GF-D8 (cell line): Measurements from ENCODE around the gene C1orf198.

Experiments used
- DNase-seq: peaks from one replicate; lab custom pipeline; 2025; lab: John Stamatoyannopoulos, UW

Gene C1orf198

GRCh38 chr1:230867903-230868735 lies at the start of gene C1orf198:
TSS of gene C1orf198 (minus strand) at chr1:230868521. CDS start at chr1:230868512, 9 bp downstream.
- no peak for DNase-seq

- DNase-seq: no peak
These were observed 49.2 kb upstream of the C1orf198 start for GRCh38 chr1:230917284-230918135.

DNA sequence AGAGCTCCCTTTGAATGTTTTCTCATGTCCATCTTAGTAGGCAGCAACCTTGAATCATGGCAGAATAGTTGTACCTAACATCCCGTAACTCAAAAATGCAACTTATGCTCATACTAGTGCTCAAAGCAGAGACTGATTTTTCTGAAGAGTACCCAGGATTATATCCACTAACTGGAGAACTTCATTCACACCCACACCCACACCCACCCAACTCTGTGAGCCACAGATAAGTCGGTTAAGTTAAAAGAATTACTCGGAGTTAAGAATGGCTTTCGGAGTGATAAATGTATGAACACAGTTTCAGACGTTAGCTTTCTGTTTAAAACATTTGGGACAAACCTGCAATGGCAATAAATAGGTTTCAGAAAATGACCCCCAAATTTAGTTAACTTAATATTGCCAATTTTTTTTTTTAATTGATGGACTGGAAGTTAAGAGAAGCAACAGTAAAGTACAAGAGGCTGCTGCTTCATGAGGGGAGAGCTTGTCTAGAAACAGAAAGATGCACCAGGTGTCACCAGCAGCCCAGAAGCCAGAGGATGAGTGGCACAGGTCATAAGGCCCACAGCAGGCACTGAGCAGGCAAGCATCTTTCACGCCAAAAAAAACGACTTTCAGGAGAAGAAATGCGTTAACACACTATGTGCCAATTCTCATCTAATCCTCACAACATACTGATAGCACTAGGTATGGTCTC lies 48.4 kb upstream of the C1orf198 start:
- DNase-seq: no peak

DNA sequence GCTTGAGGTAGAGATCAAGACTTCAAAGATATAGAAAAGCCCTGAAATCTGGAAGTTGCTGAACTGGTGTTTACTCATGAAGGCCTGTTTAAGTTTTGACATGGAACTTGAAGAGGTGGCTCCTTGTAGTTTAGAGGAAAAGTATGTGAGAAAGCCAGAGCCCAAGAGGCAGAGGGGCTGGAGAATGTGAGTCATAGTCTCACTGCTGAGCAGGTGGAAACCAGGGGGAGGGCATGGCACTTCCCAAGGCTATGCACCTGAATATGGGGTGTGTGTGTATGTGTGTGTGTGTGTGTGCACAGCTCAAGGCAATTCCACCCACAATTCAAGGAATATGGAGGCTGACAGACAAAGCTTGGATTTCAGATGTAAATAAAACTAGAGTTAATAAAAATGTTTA lies 46.8 kb upstream of the C1orf198 start:
- DNase-seq: no peak

DNA sequence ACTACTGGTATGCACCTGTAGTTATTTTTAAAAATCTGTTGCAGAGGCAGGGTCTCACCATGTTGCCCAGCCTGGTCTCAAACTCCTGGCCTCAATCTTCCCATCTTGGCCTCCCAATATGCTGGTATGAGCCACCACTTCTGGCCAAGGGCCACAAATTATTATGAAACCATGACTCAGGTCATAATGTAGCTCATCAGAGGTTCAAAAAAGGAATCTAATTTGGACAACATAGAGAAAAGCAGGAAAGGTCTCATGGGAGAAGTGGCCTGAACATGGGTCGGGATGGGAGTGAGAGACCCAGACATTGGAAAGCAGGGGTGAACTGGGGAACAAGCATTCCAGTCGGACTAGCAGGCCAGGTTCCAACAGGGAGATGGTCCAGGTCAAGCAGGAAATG lies 45.2 kb upstream of the C1orf198 start:
- DNase-seq: no peak

- DNase-seq: no peak
These were observed 42.4 kb upstream of the C1orf198 start for GRCh38 chr1:230910755-230911117.

GRCh38 chr1:230909974-230910754 lies 41.8 kb upstream of the C1orf198 start:
- no peak for DNase-seq

DNA sequence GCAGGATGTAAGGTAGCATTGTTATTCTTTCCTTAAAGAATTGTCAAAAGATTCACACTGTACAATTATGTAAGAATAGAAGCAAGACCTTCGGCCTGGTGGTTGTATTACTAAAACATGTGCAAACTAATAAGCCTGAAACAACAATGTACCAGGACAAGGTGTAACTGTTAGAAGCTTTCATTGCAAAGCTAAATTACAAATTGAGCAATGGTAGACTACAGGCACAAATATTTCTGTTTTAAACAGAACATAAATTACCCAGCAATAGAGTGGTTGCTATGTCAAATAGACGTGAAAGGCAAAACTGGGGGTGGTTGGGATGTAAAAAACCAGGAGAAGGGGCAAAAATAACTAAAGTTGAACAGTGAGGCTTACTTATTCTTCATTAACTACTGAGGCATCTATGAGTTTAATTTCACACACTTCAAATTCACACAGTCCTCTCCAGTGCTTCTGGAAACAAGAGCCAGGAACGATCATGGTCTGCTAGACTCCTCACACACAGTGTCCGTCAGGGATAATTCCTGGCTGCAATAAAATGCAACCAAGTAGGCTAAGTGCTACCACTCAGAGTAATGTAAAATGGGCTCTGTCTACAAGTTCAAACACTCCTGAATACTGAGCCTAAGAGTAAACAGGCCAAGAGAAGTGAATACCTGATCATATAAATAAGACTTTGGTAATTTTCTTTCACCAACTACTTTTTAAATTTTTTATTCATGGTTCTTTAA lies 39.3 kb upstream of the C1orf198 start:
- no peak for DNase-seq

- DNase-seq: no peak
These were observed 37.9 kb upstream of the C1orf198 start for GRCh38 chr1:230906226-230906625.

DNA sequence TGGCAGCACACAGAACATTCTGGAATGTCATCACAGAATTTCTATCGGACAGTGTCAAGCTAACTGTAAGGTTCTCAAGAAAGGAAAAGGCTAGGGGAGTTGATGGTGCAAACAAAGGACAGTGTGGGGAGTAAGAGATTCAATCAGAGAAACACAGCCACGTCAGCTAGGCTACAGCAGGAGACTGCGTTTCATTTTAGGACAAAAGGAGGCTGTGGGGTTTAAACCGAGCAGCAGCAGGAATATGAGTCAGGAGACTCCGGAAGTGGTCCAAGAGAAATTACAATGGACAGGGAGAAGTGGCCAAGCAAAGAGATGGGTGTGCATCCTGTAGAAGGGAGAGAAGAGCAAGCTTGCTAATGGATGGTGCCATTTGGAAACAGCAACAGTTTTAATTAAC lies 37.4 kb upstream of the C1orf198 start:
- no peak for DNase-seq

GRCh38 chr1:230902349-230902923 lies 34.1 kb upstream of the C1orf198 start:
- DNase-seq: no peak

GRCh38 chr1:230901671-230902070 lies 33.4 kb upstream of the C1orf198 start:
- DNase-seq: no peak

DNA sequence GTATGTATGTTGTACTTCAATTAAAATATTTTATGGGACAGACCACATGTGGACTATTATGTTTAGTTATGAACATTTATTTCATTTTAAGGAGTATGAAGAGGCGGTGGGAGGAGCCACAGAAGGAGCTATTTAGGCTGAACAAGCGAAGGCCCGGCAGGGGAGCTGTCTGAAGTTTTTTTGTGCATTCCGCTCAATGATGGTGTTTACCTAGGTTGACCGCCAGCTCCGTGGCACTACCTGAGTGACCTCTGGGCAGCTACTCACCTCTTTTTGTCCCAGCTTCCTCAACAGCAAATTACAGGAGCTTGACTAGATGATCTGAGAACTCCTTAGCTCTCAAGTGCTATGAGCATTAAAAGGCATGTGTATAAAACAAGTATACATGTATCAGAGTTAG lies 32.7 kb upstream of the C1orf198 start:
- no peak for DNase-seq

- no peak for DNase-seq
These were observed 31.5 kb upstream of the C1orf198 start for GRCh38 chr1:230899841-230900251.

DNA sequence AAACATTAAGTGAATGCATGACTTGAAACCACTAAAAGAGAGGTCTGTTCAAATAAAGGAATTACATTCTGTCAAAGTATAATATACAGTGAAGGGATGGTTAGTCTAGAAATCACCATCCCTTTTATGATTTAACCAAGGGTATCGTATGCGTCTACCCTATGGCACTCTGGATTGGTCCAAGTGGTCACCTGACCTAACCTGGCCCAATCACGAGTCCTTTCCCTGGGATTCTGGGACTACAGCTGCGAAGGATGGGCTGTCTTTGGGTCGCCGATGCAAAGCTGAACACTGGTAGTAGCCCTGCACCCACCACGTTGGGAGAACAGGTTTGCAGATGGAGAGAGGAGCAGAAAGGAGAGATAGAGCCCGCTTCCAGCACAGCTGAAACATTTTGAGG lies 30.4 kb upstream of the C1orf198 start:
- no peak for DNase-seq

DNA sequence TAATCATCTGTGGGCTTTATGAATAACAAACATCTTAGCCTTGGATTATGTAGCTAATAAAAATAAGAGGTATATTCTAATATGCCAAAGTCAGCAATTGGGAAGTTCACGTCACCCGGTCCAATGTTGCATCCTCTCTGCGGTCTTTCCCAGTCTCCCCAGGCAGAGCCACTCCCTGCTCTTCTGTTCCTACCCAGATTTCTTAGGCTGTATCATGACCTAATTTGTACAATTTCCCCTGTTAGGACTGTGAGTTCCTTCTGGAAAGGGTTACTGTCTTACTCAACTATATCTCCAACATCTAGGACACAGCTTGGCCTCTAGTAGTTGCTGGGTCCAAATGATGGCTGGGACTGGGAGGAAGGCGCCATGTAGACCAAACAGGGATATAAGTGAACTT lies 29.8 kb upstream of the C1orf198 start:
- DNase-seq: no peak

DNA sequence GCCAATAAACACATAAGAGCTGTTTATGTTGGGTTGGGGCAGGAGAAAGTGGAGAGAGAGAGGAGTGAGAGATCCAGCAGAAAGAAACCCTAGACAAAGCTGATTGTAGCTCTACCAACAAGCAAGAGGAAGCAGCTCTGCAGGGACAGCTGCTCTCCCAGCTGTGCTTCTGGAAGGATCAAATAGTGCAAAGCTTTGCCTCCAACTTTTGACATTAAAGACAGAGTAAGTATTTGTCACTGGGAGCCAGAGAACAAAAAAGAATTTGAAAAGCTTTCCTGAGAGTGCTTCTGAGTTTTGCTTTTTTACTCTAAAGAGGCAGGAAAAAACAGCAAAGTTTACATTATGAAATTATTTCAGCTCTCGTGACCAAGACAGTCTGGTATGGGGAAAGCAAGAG lies 28.5 kb upstream of the C1orf198 start:
- no peak for DNase-seq

DNA sequence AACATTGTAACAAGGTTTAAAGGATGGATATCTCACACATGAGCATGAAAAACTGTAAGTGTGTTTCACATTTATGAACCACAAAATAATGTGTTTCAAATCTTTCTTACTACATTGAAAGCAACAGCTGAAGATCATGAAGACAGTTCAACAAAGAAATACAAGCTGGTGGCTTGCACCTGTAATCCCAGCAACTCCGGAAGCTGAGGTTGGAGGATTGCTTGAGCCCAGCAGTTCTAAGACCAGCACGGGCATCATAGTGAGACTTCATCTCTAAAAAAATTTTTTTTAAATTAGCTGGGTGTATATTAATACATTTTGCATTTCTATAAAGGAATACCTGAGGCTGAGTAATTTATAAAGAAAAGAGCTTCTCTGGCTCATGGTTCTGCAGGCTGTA lies 27.1 kb upstream of the C1orf198 start:
- no peak for DNase-seq

- no peak for DNase-seq
These were observed 26.3 kb upstream of the C1orf198 start for GRCh38 chr1:230894664-230895063.

DNA sequence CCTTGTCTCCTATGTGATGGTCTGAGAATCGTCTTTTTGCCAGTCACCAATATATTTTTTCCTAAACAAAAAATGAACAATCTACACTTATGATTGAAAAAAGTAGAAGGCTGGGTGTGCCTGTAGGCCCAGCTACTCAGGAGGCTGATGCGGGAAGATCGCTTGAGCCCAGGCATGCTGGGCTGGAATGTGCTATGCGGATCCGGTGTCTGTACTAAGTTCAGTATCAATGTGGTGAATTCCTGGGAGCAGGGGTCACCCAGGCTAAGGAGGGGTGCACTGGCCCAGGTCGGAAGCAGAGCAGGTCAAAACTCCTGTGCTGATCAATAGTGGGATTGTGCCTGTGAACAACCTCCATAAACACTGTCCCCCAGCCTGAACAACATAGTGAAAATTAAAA lies 25.7 kb upstream of the C1orf198 start:
- DNase-seq: no peak

GRCh38 chr1:230892018-230892491 lies 23.7 kb upstream of the C1orf198 start:
- no peak for DNase-seq
